Measurements from ENCODE around the gene ADAMTS10.
A peak's percentile ranks its signal among the peaks of the same experiment; 100 is the strongest.

DNA sequence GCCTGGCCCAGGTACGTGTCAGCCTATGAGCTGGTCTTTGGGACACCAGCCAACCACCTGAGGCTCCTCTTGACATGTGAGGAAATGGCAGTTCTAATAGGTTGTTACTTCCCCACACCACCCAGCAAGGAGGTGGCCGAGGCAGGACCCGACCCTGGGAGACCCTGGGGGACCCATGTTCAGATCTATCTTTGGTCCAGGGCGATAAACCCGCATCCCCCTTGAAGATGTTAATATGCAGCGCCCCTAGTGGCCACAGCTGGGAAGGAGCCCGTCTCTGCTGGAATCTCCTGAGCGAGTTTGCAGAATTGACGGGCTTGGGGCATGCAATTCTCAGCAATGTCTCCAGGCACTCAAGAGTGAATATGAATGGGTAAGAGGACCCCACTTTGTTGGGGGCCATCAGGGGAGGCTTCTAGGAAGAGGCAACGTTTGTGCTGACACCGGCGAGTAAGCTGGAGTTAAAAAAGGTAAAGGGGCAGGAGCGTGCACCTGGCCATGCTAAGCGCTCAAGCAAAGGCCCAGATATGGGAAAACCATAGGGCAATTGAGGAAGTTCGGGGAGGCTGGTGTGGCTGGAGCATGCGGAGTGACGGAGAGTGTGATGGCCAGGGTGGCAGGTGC, 31.8 kb downstream of the ADAMTS10 start:
- TF ChIP-seq, protein P1, sequence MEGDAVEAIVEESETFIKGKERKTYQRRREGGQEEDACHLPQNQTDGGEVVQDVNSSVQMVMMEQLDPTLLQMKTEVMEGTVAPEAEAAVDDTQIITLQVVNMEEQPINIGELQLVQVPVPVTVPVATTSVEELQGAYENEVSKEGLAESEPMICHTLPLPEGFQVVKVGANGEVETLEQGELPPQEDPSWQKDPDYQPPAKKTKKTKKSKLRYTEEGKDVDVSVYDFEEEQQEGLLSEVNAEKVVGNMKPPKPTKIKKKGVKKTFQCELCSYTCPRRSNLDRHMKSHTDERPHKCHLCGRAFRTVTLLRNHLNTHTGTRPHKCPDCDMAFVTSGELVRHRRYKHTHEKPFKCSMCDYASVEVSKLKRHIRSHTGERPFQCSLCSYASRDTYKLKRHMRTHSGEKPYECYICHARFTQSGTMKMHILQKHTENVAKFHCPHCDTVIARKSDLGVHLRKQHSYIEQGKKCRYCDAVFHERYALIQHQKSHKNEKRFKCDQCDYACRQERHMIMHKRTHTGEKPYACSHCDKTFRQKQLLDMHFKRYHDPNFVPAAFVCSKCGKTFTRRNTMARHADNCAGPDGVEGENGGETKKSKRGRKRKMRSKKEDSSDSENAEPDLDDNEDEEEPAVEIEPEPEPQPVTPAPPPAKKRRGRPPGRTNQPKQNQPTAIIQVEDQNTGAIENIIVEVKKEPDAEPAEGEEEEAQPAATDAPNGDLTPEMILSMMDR (IDR thresholded peaks at IDR 0.05; ENCODE audit: low read depth, low read length, missing input control) = peak; percentile 87
- TF ChIP-seq, protein P2, sequence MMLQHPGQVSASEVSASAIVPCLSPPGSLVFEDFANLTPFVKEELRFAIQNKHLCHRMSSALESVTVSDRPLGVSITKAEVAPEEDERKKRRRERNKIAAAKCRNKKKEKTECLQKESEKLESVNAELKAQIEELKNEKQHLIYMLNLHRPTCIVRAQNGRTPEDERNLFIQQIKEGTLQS (IDR thresholded peaks at IDR 0.05) = no peak
- no peak for TF ChIP-seq SP1 (IDR thresholded peaks at IDR 0.05)
- TF ChIP-seq EGR1 (IDR thresholded peaks at IDR 0.05; ENCODE audit: low read depth in 2 of 2) = no peak
- TF ChIP-seq, protein P3, sequence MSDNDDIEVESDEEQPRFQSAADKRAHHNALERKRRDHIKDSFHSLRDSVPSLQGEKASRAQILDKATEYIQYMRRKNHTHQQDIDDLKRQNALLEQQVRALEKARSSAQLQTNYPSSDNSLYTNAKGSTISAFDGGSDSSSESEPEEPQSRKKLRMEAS (IDR thresholded peaks at IDR 0.05) = no peak
- no peak for TF ChIP-seq FOXA1 (IDR thresholded peaks at IDR 0.05)

Data from liver (tissue), 3 donors.